ENCODE results near the gene CXADR.

CXADR gene

GRCh38 chr21:17636711-17637110 lies 123.9 kb downstream of the CXADR start:
- no peaks in the 10 kb centered on the region for H3K36me3 ChIP-seq (ENCODE audit: insufficient read depth, low read length)
- H3F3A ChIP-seq (ENCODE audit: low read depth): no peaks in the 10 kb centered on the region; the same call in 1 of the 2 replicates
- no peak overlapping the region for H2AFZ ChIP-seq (ENCODE audit: low read length)
- H3K4me1 ChIP-seq (ENCODE audit: insufficient read depth, low read length, poor library complexity, severe bottlenecking): peaks cover 5% of the 10 kb centered on the region
- H3K4me3 ChIP-seq (ENCODE audit: low read length, poor library complexity, severe bottlenecking): no peak overlapping the region
- no peaks in the 10 kb centered on the region for H3K9me2 ChIP-seq (replicated peaks; ENCODE audit: low read depth, low read length)
- no peak overlapping the region for H3K4me2 ChIP-seq (ENCODE audit: low read depth, low read length, poor library complexity, severe bottlenecking)
- H3K27me3 ChIP-seq (ENCODE audit: insufficient read depth, low read length, poor library complexity, severe bottlenecking): no peaks in the 10 kb centered on the region
- TF ChIP-seq EZH2phosphoT487 (IDR thresholded peaks at IDR 0.05; ENCODE audit: borderline replicate concordance): no peak
- no peak for TF ChIP-seq CTCF (conservative IDR thresholded peaks at IDR 0.05; ENCODE audit: low read length)
- H4K20me1 ChIP-seq (ENCODE audit: insufficient read depth, low read length, poor library complexity, severe bottlenecking): no peaks in the 10 kb centered on the region
- no peak overlapping the region for H3K9ac ChIP-seq (ENCODE audit: low read depth, low read length, poor library complexity, severe bottlenecking)
- H3K79me2 ChIP-seq (ENCODE audit: insufficient read depth, low read length): no peaks in the 10 kb centered on the region
- H3K9me3 ChIP-seq (ENCODE audit: insufficient read depth, low read depth, low read length): no peaks in the 10 kb centered on the region

GRCh38 chr21:17640821-17641220 lies 128.0 kb downstream of the CXADR start:
- H3K4me2 ChIP-seq (ENCODE audit: low read depth, low read length, poor library complexity, severe bottlenecking): no peak overlapping the region
- no peak for TF ChIP-seq CTCF (conservative IDR thresholded peaks at IDR 0.05; ENCODE audit: low read length)
- TF ChIP-seq EZH2phosphoT487 (IDR thresholded peaks at IDR 0.05; ENCODE audit: borderline replicate concordance): no peak
- no peaks in the 10 kb centered on the region for H3K27me3 ChIP-seq (ENCODE audit: insufficient read depth, low read length, poor library complexity, severe bottlenecking)
- H4K20me1 ChIP-seq (ENCODE audit: insufficient read depth, low read length, poor library complexity, severe bottlenecking): no peaks in the 10 kb centered on the region
- no peak overlapping the region for H2AFZ ChIP-seq (ENCODE audit: low read length)
- H3K36me3 ChIP-seq (ENCODE audit: insufficient read depth, low read length): no peaks in the 10 kb centered on the region
- no peak overlapping the region for H3K4me3 ChIP-seq (ENCODE audit: low read length, poor library complexity, severe bottlenecking)
- no peak overlapping the region for H3K9ac ChIP-seq (ENCODE audit: low read depth, low read length, poor library complexity, severe bottlenecking)
- no peaks in the 10 kb centered on the region for H3K9me2 ChIP-seq (replicated peaks; ENCODE audit: low read depth, low read length)
- H3K9me3 ChIP-seq (ENCODE audit: insufficient read depth, low read depth, low read length): no peaks in the 10 kb centered on the region
- no peaks in the 10 kb centered on the region for H3K79me2 ChIP-seq (ENCODE audit: insufficient read depth, low read length)
- H3K4me1 ChIP-seq (ENCODE audit: insufficient read depth, low read length, poor library complexity, severe bottlenecking): peaks cover 11% of the 10 kb centered on the region
- H3F3A ChIP-seq (ENCODE audit: low read depth): no peaks in the 10 kb centered on the region
